ENCODE measurements around the gene RAB40A. TPM values are rescaled to one million over a fixed set of nuclear protein-coding genes. Genes with fewer than 3 reads are reported as not detected.
A peak's percentile ranks its signal among the peaks of the same experiment; 100 is the strongest.
"Not testable (repeated sequence)": the region's sequence is repeated elsewhere in the genome, so short reads cannot be mapped to it uniquely, and the experiment has no call there.

Gene RAB40A
- total RNA-seq, 1 experiment from 2014 or later: 0.04 TPM

GRCh38 chrX:103523605-103524004 is 4.3 kb upstream of the RAB40A start:
- no peak for DNase-seq (ENCODE audit: low spot score)

GRCh38 chrX:103520386-103520785 is 1.1 kb upstream of the RAB40A start:
- no peak for DNase-seq (ENCODE audit: low spot score)

GRCh38 chrX:103518571-103518970 is 718 bp downstream of the RAB40A start:
- no peak for DNase-seq (ENCODE audit: low spot score)

- no peak for DNase-seq (ENCODE audit: low spot score)
These were observed 2.0 kb downstream of the RAB40A start for GRCh38 chrX:103517246-103517645.

- no peak for DNase-seq (ENCODE audit: low spot score)
These were observed 5.7 kb downstream of the RAB40A start for GRCh38 chrX:103513476-103514108.

GRCh38 chrX:103513067-103513466 is 6.2 kb downstream of the RAB40A start:
- DNase-seq (ENCODE audit: low spot score): no peak

- DNase-seq (ENCODE audit: low spot score): no peak
These were observed 9.3 kb downstream of the RAB40A start for GRCh38 chrX:103510031-103510430.

- DNase-seq (ENCODE audit: low spot score): no peak
These were observed 15.5 kb downstream of the RAB40A start for GRCh38 chrX:103503853-103504207.

GRCh38 chrX:103503163-103503852 is 16.0 kb downstream of the RAB40A start:
- no peak for DNase-seq (ENCODE audit: low spot score)

GRCh38 chrX:103498786-103499185 is 20.5 kb downstream of the RAB40A start:
- no peak for DNase-seq (ENCODE audit: low spot score)

- no peak for DNase-seq (ENCODE audit: low spot score)
These were observed 23.5 kb downstream of the RAB40A start for GRCh38 chrX:103495786-103496185.

GRCh38 chrX:103493578-103493977 is 25.7 kb downstream of the RAB40A start:
- DNase-seq (ENCODE audit: low spot score): not testable (repeated sequence)

- DNase-seq (ENCODE audit: low spot score): peak; percentile 28
These were observed 29.6 kb downstream of the RAB40A start for GRCh38 chrX:103489733-103490132.

GRCh38 chrX:103488794-103489193 is 30.5 kb downstream of the RAB40A start:
- DNase-seq (ENCODE audit: low spot score): no peak

GRCh38 chrX:103488332-103488731 is 31.0 kb downstream of the RAB40A start:
- DNase-seq (ENCODE audit: low spot score): no peak

- no peak for DNase-seq (ENCODE audit: low spot score)
These were observed 35.6 kb downstream of the RAB40A start for GRCh38 chrX:103483720-103484119.

GRCh38 chrX:103480526-103480925 is 38.8 kb downstream of the RAB40A start:
- no peak for DNase-seq (ENCODE audit: low spot score)

- DNase-seq (ENCODE audit: low spot score): no peak
These were observed 41.8 kb downstream of the RAB40A start for GRCh38 chrX:103477496-103477895.

- no peak for DNase-seq (ENCODE audit: low spot score)
These were observed 43.9 kb downstream of the RAB40A start for GRCh38 chrX:103475381-103475780.

GRCh38 chrX:103469977-103470376 is 49.3 kb downstream of the RAB40A start:
- not testable (repeated sequence) for DNase-seq (ENCODE audit: low spot score)

- DNase-seq (ENCODE audit: low spot score): no peak
These were observed 51.4 kb downstream of the RAB40A start for GRCh38 chrX:103467887-103468286.

- DNase-seq (ENCODE audit: low spot score): no peak
These were observed 52.1 kb downstream of the RAB40A start for GRCh38 chrX:103467156-103467555.

GRCh38 chrX:103464774-103465117 is 54.5 kb downstream of the RAB40A start:
- peak; percentile 55 for DNase-seq (ENCODE audit: low spot score)

All from H4 (cell line).